GM12891 (cell line): ENCODE data around the gene PCBP3.

ENCODE experiments used
- DNase-seq: peaks from one replicate; pipeline ENCODE4 v3.0.0; 2011; ENCODE audit warnings: low spot score; ENCODE audit not compliant: insufficient read length
- FAIRE-seq: peaks from 2 replicates; lab custom pipeline; 2011; peaks lifted over from hg19 to GRCh38; lab: Jason Lieb, UNC
- PAX5 ChIP-seq: IDR thresholded peaks from 2 replicates; pipeline ENCODE4 v1.6.1; 2011; ENCODE audit warnings: low read length, moderate library complexity, mild to moderate bottlenecking; ENCODE audit not compliant: insufficient read depth, severe bottlenecking
- POLR2A ChIP-seq: IDR thresholded peaks from 2 replicates; pipeline ENCODE4 v1.6.1; 2011; ENCODE audit warnings: low read depth, low read length, control low read depth
- POLR2AphosphoS5 ChIP-seq: IDR thresholded peaks from 2 replicates; pipeline ENCODE4 v1.6.1; 2011; ENCODE audit warnings: low read depth, low read length, control low read depth
- POU2F2 ChIP-seq: IDR thresholded peaks from 2 replicates; pipeline ENCODE4 v1.6.1; 2011; ENCODE audit warnings: low read depth, mild to moderate bottlenecking, control low read depth, low read length, moderate library complexity
- SPI1 ChIP-seq: IDR thresholded peaks from 2 replicates; pipeline ENCODE4 v1.6.1; 2011; ENCODE audit warnings: low read depth, low read length, control low read depth
- TAF1 ChIP-seq: IDR thresholded peaks from 2 replicates; pipeline ENCODE4 v1.6.1; 2011; ENCODE audit warnings: low read depth, low read length, control low read depth

PCBP3 gene

DNA sequence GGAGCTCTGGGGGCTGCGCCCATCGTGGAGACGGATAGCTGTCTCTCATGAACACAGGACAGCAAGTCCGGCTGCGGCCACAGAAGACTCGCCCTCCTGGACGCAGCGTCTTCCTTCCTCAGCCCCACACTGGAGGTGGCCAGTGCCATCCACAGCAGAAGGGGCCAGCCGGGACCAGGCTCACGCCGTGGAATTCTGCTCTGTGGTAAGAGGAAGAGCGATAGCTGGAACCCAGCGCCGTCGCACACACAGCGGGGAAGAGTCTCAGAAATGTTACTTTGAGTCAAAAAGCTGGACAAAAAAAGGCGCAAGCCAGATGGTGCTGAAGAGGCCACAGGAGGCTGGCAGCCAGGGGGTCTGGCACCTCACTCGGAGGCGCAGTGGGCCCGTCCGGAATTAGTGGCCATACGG, 224.2 kb downstream of the PCBP3 start:
- no peak for DNase-seq
- TF ChIP-seq TAF1, result no peak
- TF ChIP-seq POLR2A, result no peak
- TF ChIP-seq POU2F2, result no peak
- no peak for TF ChIP-seq SPI1
- TF ChIP-seq POLR2AphosphoS5, result no peak
- TF ChIP-seq PAX5, result no peak
- no peak for FAIRE-seq

DNA sequence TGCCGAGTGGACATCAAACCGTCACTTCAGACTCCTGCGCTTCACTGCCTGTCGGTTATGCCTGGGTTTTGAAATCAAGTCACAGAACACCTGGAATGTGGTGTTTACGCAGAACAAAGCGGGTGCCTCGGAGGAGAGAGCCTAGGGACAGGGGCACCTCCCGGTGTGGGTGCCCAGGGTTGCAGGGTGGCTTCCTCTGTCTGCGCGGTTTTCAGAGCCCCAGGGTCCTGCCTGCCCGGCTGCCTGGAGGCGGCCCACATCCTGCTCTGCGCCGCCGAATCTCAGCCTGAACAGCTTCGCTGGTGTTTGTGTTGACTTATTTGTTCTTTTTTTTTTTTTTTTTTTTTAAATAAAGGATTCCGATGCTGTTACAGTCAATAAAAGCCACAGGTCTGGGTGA, 224.6 kb downstream of the PCBP3 start:
- DNase-seq, result no peak
- no peak for FAIRE-seq
- TF ChIP-seq POLR2AphosphoS5 (no peak), POLR2A (no peak), TAF1 (no peak)

- no peak for FAIRE-seq
Measured at GRCh38 chr21:45868488-45868887, 225.0 kb downstream of the PCBP3 start.

DNA sequence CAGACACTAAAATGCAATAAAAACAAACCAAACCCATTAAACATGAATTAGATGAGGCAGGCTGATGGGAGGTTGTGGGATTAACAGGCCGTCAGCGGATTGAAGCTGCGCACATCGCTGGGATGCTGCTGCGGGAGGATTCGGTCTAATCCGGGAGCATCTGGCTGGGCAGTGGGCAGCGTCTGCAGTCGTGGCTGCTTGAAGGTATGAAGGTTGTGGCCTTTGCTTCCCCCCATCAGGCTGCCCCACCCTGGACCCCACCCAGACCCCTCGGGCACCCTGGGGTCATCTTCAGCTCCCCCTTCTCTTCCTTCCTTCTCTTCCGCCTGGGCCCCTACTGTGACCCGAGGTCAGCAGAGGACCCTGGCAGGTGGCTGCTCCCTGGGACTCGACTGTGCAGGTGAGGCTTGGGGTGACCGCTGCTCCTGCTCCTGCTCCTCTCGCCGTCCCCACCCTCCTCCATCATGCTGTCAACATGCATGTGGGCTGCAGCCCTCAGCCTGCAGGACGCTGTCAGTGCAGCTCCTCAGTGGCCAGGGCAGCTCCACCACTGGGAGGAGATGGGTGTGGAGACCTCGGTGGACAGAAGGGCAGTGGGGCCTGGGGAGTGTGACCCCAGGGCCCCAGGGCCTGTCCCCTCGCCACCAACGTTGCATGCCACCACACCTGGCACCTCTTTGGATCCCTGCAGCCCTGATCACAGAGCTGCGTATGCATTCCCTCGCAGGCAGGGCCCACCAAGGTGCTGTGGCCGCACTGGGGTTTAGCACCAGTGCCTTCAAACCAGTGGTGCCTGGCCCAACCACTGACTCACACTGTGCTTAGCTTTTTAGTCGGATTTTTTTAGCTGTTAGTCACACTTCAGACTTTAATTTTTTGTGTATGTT, 225.8 kb downstream of the PCBP3 start:
- TF ChIP-seq TAF1, result no peak
- no peak for TF ChIP-seq PAX5
- no peak for TF ChIP-seq POLR2AphosphoS5
- no peak for TF ChIP-seq SPI1
- TF ChIP-seq POLR2A, result no peak
- TF ChIP-seq POU2F2, result no peak
- FAIRE-seq (no peak), DNase-seq (no peak)

More at GRCh38 chr21:45868488-45868887, 225.0 kb downstream of the PCBP3 start:
- TF ChIP-seq POLR2AphosphoS5 (no peak), POU2F2 (no peak), SPI1 (no peak), TAF1 (no peak), PAX5 (no peak), POLR2A (no peak)
- no peak for DNase-seq

- DNase-seq (no peak), FAIRE-seq (no peak)
- no peak for TF ChIP-seq POU2F2
- no peak for TF ChIP-seq POLR2AphosphoS5
- no peak for TF ChIP-seq POLR2A
- TF ChIP-seq PAX5, result no peak
- no peak for TF ChIP-seq TAF1
- TF ChIP-seq SPI1, result no peak
Measured at GRCh38 chr21:45870421-45870820, 226.9 kb downstream of the PCBP3 start.

GRCh38 chr21:45870851-45871615, 227.5 kb downstream of the PCBP3 start:
- TF ChIP-seq POLR2AphosphoS5 (no peak), POLR2A (no peak), PAX5 (no peak), TAF1 (no peak), SPI1 (no peak), POU2F2 (no peak)
- DNase-seq, result no peak
- no peak for FAIRE-seq

DNA sequence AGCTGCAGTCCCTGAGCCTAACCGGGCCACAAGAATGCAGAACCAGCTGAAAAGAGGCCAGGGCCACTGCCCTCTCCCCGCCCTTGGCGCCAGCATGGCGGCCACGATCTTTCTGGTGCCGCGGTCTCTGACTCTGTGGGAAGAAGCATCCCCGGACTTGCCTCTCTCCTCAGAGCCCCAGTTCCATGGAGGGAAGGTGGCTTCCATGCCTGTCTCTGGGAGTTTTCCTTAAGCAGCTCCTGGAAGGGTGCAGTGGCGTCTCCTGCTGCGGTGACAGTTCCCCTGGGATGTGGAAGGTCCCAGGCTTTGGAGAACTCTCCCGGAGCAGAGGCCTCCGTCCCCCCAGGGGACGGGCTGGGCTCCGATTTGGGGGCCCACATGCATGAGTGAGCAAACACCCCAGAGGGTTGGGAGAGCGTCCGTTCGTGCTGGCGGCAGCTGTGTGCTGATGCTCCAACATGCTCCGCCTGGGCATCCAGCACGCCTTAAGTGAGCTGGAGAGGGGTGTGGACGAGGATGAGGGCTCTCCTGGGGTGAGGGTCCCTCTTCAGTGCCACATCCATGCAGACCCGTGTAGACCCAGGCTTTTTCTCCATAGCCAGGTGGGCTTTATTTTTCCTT, 228.2 kb downstream of the PCBP3 start:
- FAIRE-seq (no peak), DNase-seq (no peak)
- TF ChIP-seq TAF1 (no peak), PAX5 (no peak), POU2F2 (no peak), SPI1 (no peak), POLR2A (no peak)

- TF ChIP-seq POLR2AphosphoS5 (no peak), TAF1 (no peak), PAX5 (no peak)
- DNase-seq (no peak), FAIRE-seq (no peak)
Measured at GRCh38 chr21:45872471-45872870, 228.9 kb downstream of the PCBP3 start.

- TF ChIP-seq TAF1, result no peak
- no peak for TF ChIP-seq SPI1
- no peak for TF ChIP-seq POU2F2
- no peak for TF ChIP-seq POLR2A
- TF ChIP-seq PAX5, result no peak
- FAIRE-seq (no peak), DNase-seq (no peak)
Measured at GRCh38 chr21:45872902-45873301, 229.4 kb downstream of the PCBP3 start.

DNA sequence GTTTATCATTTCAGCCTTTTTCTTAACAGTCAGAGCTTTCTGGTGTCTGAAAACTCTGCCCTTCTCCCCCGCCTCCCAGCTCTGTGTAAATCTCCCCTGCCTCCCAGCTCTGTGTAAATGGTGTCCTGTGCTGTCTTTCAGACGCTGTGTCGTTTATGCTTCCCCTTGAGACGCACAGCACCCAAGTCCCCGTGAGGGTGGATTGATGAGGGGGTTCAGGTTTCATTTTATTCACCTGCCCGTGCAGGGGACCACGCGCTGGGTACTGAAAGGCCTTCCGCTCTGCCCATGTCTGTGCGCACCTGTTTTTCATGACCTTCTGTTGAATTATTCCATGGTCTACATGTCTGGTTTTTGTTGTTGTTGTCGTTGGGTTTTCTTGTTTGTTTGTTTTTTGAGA, 229.9 kb downstream of the PCBP3 start:
- DNase-seq (no peak), FAIRE-seq (no peak)
- TF ChIP-seq PAX5, result no peak
- no peak for TF ChIP-seq SPI1
- no peak for TF ChIP-seq TAF1
- no peak for TF ChIP-seq POLR2AphosphoS5
- TF ChIP-seq POLR2A, result no peak
